Ovary (tissue), 9 donors: ENCODE data around the gene PRR29. TPM values are rescaled to one million over a fixed set of nuclear protein-coding genes. Genes with fewer than 3 reads are reported as not detected.

ENCODE experiments used
- DNase-seq, 5 donors: peaks; one replicate each; pipeline ENCODE4 v3.0.0-alpha.2; 2019 to 2020
- H3K27ac ChIP-seq, 2 donors: fragments of 200-600 bp; one replicate each; pipeline versions ENCODE4 v1.5.1 to v1.8.0; 2019 to 2022
- H3K27me3 ChIP-seq: fragments of 200-600 bp; one replicate; pipeline ENCODE4 v1.8.0; 2022
- H3K36me3 ChIP-seq: fragments of 200-600 bp; sonication (generic); one replicate; pipeline ENCODE4 v1.5.1; 2019
- H3K4me1 ChIP-seq: one replicate; pipeline ENCODE4 v1.8.1; 2013; ENCODE audit warnings: mild to moderate bottlenecking, moderate library complexity; ENCODE audit not compliant: insufficient read depth
- H3K4me3 ChIP-seq: fragments of 200-600 bp; sonication (generic); one replicate; pipeline ENCODE4 v1.5.1; 2017
- H3K9me3 ChIP-seq, 2 donors: fragments of 200-600 bp in 1 of 2; sonication (generic) in 1 of 2; one replicate each; pipeline versions ENCODE4 v1.5.1 to v1.8.1; 2013 to 2019; ENCODE audit warnings: mild to moderate bottlenecking in 1 of 2, moderate library complexity in 1 of 2
- EP300 ChIP-seq: sonication (generic); formaldehyde crosslinking; IDR thresholded peaks from one replicate; pipeline ENCODE4 v1.6.1; 2017; ENCODE audit warnings: antibody characterized with exemption
- POLR2A ChIP-seq: fragments of 450-650 bp; IDR thresholded peaks from one replicate; pipeline ENCODE4 v1.6.1; 2017; ENCODE audit warnings: antibody characterized with exemption, mild to moderate bottlenecking, moderate library complexity
- WGBS, 3 donors: extraction: QIAGEN DNeasy Blood & Tissue Kit in 1 of 3; methylation state at CpG; one replicate each; pipeline versions ENCODE4 v1.1.5 to v1.1.7; 2013 to 2017; 5-methylcytosine and 5-hydroxymethylcytosine counted together
- intact Hi-C, 4 donors: fragments of 100-400 bp; cut with DNase I; formaldehyde crosslinking; loops; one replicate each; pipeline versions ENCODE4 v1.11.0 to v1.15.1; 2022 to 2023
- polyA plus RNA-seq, 2 donors: library from polyadenylated mRNA; stranded (reverse); fragments of 200-250 nt in 1 of 2; fragments of 350-450 nt in 1 of 2; fragmentation: Illumina TruSeq in 1 of 2; extraction: RNeasy Lipid Tissue Mini Kit (QIAGEN cat#74804) in 1 of 2; gene quantifications; one replicate each; pipeline ENCODE4 v1.2.3, GENCODE V29; 2013 to 2014
- total RNA-seq, 7 donors: library from RNA; depleted of rRNA in 2 of 7; stranded (reverse); fragments of >200 nt in 2 of 7; fragmentation: NEBNext Ultra II Directional in 3 of 7; extraction: Animal tissue kit (Norgen Biotek cat#: 25700) in 3 of 7; gene quantifications; one replicate each; pipeline versions ENCODE4 v1.1.0 to v1.2.4, GENCODE V29; 2016 to 2023
- TF ChIP-seq, protein P1 (sequence below), 3 donors: fragments of 450-650 bp in 2 of 3; fragments of 200-600 bp in 1 of 3; IDR thresholded peaks; one replicate each; pipeline versions ENCODE4 v1.5.1 to v1.8.0; 2016 to 2022; ENCODE audit warnings: antibody characterized with exemption in 3 of 3, mild to moderate bottlenecking in 1 of 3
- donor health status: DM: no; HTN: no; CAD: no; lungs with moderate emphysema.
- donor health status: DM: no; HTN: no; CAD: no.
- donor health status: Bipolar disorder and iron deficiency.
- donor health status: DM: yes; HTN: yes; CAD: no.
- donor health status: DM: no; HTN: no; CAD: no.
- donor health status: DM: yes; HTN: yes; CAD: no.

Gene PRR29
- total and polyA plus RNA-seq, 9 donors = 0.05 to 58.5 (median 1.8) TPM; not detected in 1

DNA sequence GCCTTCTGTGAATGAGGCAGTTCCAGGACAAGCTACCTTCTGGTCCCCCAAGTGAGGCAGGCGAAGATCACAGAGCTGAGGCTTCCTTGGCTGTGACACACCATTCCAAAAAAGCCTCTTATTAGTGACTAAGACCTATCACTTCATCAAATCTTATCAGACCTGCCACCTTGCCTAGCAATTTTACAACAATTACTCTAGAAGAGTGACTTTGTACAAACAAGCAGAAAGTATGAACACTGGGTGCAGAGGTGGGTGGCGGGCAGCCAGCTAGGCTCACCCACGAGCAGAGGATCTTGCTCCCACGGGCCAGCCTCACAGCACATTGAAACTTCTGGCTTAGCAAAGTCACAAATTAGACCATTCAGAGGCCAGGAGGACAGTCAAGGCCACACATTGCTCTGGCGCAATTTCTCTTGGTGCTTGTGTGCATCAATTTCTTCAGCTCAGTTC lies 24.5 kb downstream of the PRR29 start:
- Histone ChIP-seq H3K27ac (no peak overlapping the region), H3K4me3 (no peak overlapping the region), H3K9me3 (no peaks in the 10 kb centered on the region), H3K36me3 (no peaks in the 10 kb centered on the region), H3K27me3 (no peaks in the 10 kb centered on the region), H3K4me1 (peaks cover 7% of the 10 kb centered on the region)
- no peak for TF ChIP-seq EP300
- no peak for TF ChIP-seq POLR2A
- TF ChIP-seq, protein P1, sequence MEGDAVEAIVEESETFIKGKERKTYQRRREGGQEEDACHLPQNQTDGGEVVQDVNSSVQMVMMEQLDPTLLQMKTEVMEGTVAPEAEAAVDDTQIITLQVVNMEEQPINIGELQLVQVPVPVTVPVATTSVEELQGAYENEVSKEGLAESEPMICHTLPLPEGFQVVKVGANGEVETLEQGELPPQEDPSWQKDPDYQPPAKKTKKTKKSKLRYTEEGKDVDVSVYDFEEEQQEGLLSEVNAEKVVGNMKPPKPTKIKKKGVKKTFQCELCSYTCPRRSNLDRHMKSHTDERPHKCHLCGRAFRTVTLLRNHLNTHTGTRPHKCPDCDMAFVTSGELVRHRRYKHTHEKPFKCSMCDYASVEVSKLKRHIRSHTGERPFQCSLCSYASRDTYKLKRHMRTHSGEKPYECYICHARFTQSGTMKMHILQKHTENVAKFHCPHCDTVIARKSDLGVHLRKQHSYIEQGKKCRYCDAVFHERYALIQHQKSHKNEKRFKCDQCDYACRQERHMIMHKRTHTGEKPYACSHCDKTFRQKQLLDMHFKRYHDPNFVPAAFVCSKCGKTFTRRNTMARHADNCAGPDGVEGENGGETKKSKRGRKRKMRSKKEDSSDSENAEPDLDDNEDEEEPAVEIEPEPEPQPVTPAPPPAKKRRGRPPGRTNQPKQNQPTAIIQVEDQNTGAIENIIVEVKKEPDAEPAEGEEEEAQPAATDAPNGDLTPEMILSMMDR (IDR thresholded peaks at IDR 0.05) = no peak
- WGBS, 3 donors = 73 to 75% (median 73%) methylated on average over 5 of the region's 5 CpGs
- DNase-seq = no peak
- intact Hi-C loops = loop anchor here in 2 of 4 donors (10.0 kb wide), 2 partner anchors 98 to 108 kb away; partner anchors contain the start of genes CSHL1 (in 1 of the 2) and GH1 (in 1 of the 2)

DNA sequence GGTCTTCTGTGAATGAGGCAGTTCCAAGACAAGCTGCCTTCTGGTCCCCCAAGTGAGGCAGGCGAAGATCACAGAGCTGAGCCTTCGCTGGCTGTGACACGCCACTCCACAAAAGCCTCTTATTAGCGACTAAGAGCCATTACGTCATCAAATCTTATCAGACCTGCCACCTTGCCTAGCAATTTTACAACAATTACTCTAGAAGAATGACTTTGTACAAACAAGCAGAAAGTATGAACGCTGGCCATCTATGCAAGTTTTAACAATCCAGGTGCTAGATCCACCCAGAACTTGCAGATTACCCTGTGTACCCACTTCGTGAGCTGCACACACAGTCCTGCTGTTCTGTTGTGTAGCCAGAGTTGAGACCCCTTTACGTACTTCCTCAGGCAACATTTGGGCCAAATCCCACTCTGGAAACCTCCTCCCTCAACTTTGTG lies 26.1 kb downstream of the PRR29 start:
- Histone ChIP-seq H3K4me3 (no peak overlapping the region), H3K27ac (no peak overlapping the region), H3K36me3 (no peaks in the 10 kb centered on the region), H3K9me3 (no peaks in the 10 kb centered on the region), H3K4me1 (peaks cover 7% of the 10 kb centered on the region), H3K27me3 (no peaks in the 10 kb centered on the region)
- TF ChIP-seq POLR2A = no peak
- TF ChIP-seq EP300 = no peak
- TF ChIP-seq, protein P1 (IDR thresholded peaks at IDR 0.05) = no peak
- intact Hi-C loops = loop anchor here in 2 of 4 donors (10.0 kb wide), 2 partner anchors 99 to 109 kb away; partner anchors contain the start of genes CSHL1 (in 1 of the 2) and GH1 (in 1 of the 2)
- WGBS, 3 donors = 84 to 88% (median 88%) methylated on average over 8 of the region's 8 CpGs
- peak in 1 of 5 donors; percentile 6 for DNase-seq

DNA sequence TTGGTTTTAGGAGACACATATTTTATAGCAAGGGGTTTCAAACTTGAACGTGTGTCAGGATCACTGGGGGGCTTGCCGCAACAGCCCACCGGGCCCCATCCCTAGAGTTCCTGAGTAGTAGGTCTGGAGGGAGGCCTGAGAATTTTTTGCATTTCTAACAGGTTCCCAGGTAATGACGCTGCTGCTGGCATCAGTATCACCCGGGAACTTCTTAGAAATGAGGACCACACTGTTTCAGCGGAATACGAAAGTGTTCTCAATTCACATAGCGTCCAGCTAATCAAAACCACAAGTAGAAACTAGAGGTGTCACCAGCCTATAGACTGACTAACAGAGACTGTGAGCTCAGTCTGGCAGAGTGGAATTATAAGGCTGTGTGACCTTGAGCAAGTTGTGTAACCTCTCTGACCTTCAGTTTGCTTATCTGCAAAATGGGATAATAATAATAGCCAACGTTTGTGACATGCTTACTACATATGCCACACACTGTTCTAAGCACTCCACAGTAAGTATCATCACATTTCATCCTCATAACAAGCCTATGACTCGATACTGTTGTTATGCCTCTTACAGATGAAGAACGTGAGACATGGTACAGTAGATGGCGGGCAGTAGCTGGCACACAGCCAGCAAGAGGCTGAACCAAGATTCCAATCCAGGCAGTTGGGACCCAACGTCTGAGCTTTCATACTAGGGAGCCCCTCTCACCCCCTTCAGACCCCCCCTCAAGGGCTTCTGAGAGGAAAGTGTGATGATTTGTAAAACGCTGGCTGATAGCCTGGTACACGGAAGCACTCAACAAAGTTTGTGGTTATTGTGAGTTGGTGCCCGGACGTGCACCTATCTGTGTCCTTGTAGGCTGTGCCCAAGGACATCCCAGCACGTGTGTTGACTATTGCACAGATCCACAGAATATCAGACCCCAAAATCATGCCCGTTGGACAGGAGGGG lies 26.9 kb downstream of the PRR29 start:
- TF ChIP-seq EP300 (no peak), POLR2A (no peak)
- TF ChIP-seq, protein P1 (IDR thresholded peaks at IDR 0.05) = no peak
- H3K27me3 ChIP-seq = no peaks in the 10 kb centered on the region
- no peaks in the 10 kb centered on the region for H3K36me3 ChIP-seq
- no peak overlapping the region for H3K4me3 ChIP-seq
- H3K27ac ChIP-seq = no peak overlapping the region
- intact Hi-C loops = loop anchor here in 3 of 4 donors (5.0 to 10.0 kb wide), 4 partner anchors 100 to 257 kb away; partner anchors contain the start of genes ERN1 (in 3 of the 3), CSHL1 (in 1 of the 3) and GH1 (in 1 of the 3)
- H3K4me1 ChIP-seq = peaks cover 7% of the 10 kb centered on the region
- DNase-seq = peak in 2 of 5 donors; percentile 37 to 59
- H3K9me3 ChIP-seq = no peaks in the 10 kb centered on the region
- WGBS, 3 donors = 46 to 60% (median 53%) methylated on average over 19 of the region's 19 CpGs

DNA sequence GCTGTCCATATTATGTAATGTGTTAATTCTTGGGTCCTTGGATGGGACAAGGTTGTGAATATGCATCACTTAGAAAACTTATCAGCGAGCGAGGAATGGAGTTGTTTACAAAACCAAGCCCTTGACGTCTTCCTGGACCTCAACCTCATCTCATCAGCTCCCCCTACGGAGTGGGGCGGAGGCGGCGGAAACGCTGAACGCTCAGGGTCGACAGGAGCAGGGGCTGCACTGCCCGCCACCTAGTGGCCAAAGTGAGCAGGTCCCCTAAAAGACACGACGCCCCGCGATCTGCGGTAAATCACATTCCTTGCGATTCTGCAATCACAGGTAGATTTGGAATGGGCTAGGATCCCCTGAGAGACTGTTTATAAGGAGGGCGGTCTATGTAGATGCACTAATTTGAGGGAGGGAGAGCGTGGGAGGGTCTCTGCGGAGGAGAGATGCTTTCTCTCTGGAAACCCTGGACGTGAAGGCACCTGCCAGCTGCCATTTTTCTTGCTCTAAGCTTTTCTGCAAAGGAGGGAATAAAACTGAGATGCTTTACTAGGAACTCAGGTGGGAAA lies 27.7 kb downstream of the PRR29 start:
- no peak for TF ChIP-seq EP300
- TF ChIP-seq, protein P1 (IDR thresholded peaks at IDR 0.05) = peak; percentile 64 to 73 (median 66)
- peaks cover 7% of the 10 kb centered on the region for H3K4me1 ChIP-seq
- H3K27me3 ChIP-seq = no peaks in the 10 kb centered on the region
- no peaks in the 10 kb centered on the region for H3K36me3 ChIP-seq
- no peaks in the 10 kb centered on the region for H3K9me3 ChIP-seq
- peak; percentile 58 to 83 (median 72) for DNase-seq
- H3K27ac ChIP-seq = no peak overlapping the region
- H3K4me3 ChIP-seq = no peak overlapping the region
- intact Hi-C loops = loop anchor here in 3 of 4 donors (5.0 to 10.0 kb wide), 4 partner anchors 101 to 256 kb away; partner anchors contain the start of genes ERN1 (in 3 of the 3), CSHL1 (in 1 of the 3) and GH1 (in 1 of the 3)
- WGBS, 3 donors = 1 to 3% (median 1%) methylated on average over 20 to 21 of the region's 21 CpGs
